OCI-LY7 (cell line): Measurements from ENCODE around the gene GET3. TPM values are rescaled to one million over a fixed set of nuclear protein-coding genes. Genes with fewer than 3 reads are reported as not detected.

Experiments
- BruUV-seq: library from RNA; stranded (reverse); fragments of 400-500 nt; replicated peaks from 2 replicates; lab custom pipeline; 2021; lab: Mats Ljungman, UMichigan
- CTCF ChIA-PET: fragments of 300-600 bp; sonication (Branson Sonifier 250); formaldehyde crosslinking; loops from one replicate; lab custom pipeline; 2022; ENCODE audit warnings: antibody characterized with exemption; ENCODE audit not compliant: unreplicated experiment; lab: Charles Lee
- POLR2A ChIA-PET: fragments of 300-600 bp; sonication (Branson Sonifier 250); formaldehyde crosslinking; loops from one replicate; lab custom pipeline; 2022; ENCODE audit warnings: antibody characterized with exemption; lab: Charles Lee
- DNase-seq: peaks from one replicate; pipeline ENCODE4 v3.0.0-alpha.2; 2015; ENCODE audit warnings: low spot score
- H2AFZ ChIP-seq: fragments of 200-600 bp; sonication (generic), shearing (Covaris generic); 2 replicates; pipeline ENCODE4 v1.6.1; 2014; ENCODE audit warnings: mild to moderate bottlenecking, antibody characterized with exemption, low read length, moderate library complexity
- H3K27ac ChIP-seq: fragments of 200-600 bp; sonication (generic); 2 replicates; pipeline ENCODE4 v1.5.1; 2014; ENCODE audit warnings: mixed run types, low read depth, mild to moderate bottlenecking, moderate library complexity, low read length, inconsistent platforms; ENCODE audit not compliant: poor library complexity, severe bottlenecking
- H3K36me3 ChIP-seq: fragments of 200-600 bp; sonication (generic); 2 replicates; pipeline ENCODE4 v1.6.1; 2014; ENCODE audit warnings: mild to moderate bottlenecking, antibody characterized with exemption, low read length, moderate library complexity, mixed read lengths; ENCODE audit not compliant: insufficient read depth
- H3K4me1 ChIP-seq: fragments of 200-600 bp; sonication (generic); 2 replicates; pipeline ENCODE4 v1.5.1; 2014; ENCODE audit warnings: mild to moderate bottlenecking, low read length; ENCODE audit not compliant: insufficient read depth, poor library complexity, severe bottlenecking
- H3K4me2 ChIP-seq: fragments of 200-600 bp; sonication (generic); 2 replicates; pipeline ENCODE4 v1.6.1; 2014; ENCODE audit warnings: mild to moderate bottlenecking, low read length
- H3K4me3 ChIP-seq: fragments of 200-600 bp; sonication (generic); 2 replicates; pipeline ENCODE4 v1.5.1; 2014; ENCODE audit warnings: mild to moderate bottlenecking, low read depth, low read length; ENCODE audit not compliant: poor library complexity, severe bottlenecking
- H3K79me2 ChIP-seq: fragments of 200-600 bp; sonication (generic); 2 replicates; pipeline ENCODE4 v1.6.1; 2016; ENCODE audit warnings: low read depth, mild to moderate bottlenecking, low read length, moderate library complexity, mixed read lengths; ENCODE audit not compliant: insufficient read depth
- H3K9me2 ChIP-seq: fragments of 200-600 bp; sonication (generic); 2 replicates; pipeline ENCODE4 v1.6.1; 2016; ENCODE audit warnings: mild to moderate bottlenecking, low read length, mixed read lengths; ENCODE audit not compliant: insufficient read depth
- H3K9me3 ChIP-seq: fragments of 200-600 bp; sonication (generic); 2 replicates; pipeline ENCODE4 v1.6.1; 2014; ENCODE audit warnings: mild to moderate bottlenecking, mixed run types, low read length, mixed read lengths
- H4K20me1 ChIP-seq: fragments of 200-600 bp; sonication (generic); 2 replicates; pipeline ENCODE4 v1.6.1; 2014; ENCODE audit warnings: mild to moderate bottlenecking, antibody characterized with exemption, low read length, moderate library complexity, mixed read lengths; ENCODE audit not compliant: insufficient read depth
- EZH2phosphoT487 ChIP-seq: fragments of 200-600 bp; sonication (generic); IDR thresholded peaks from 2 replicates; pipeline ENCODE4 v1.6.1; 2018; ENCODE audit warnings: low read depth, borderline replicate concordance, mild to moderate bottlenecking, mixed run types, antibody characterized with exemption, low read length, moderate library complexity, mixed read lengths
- intact Hi-C: fragments of 100-400 bp; cut with micrococcal nuclease; formaldehyde crosslinking; loops from one replicate; pipeline ENCODE4 v1.10.0; 2022; ENCODE audit not compliant: unreplicated experiment
- total RNA-seq, 2 experiments: library from RNA; depleted of rRNA in 1 of 2; stranded (reverse); fragments of >200 nt in 1 of 2; shearing (Covaris generic) in 1 of 2; gene quantifications; 2 replicates each; pipeline ENCODE4 v1.2.3, GENCODE V29; 2014 to 2022
- TF ChIP-seq, protein P1 (sequence below): fragments of 200-600 bp; sonication (generic); conservative IDR thresholded peaks from 2 replicates; pipeline ENCODE4 v1.5.1; 2014; ENCODE audit warnings: mild to moderate bottlenecking, antibody characterized with exemption, low read length, moderate library complexity, mixed read lengths

GET3 gene
- total RNA-seq, 2 experiments from 2014 or later: 34.3 to 40.5 TPM

GRCh38 chr19:12695096-12695495 lies 42.2 kb upstream of the GET3 start:
- H3K79me2 ChIP-seq: no peaks in the 10 kb centered on the region
- DNase-seq: no peak
- no peak overlapping the region for H3K27ac ChIP-seq
- peak overlapping the region; percentile 88 for H3K4me2 ChIP-seq
- H3K4me3 ChIP-seq: no peak overlapping the region
- peaks cover 13% of the 10 kb centered on the region for H3K4me1 ChIP-seq
- no peaks in the 10 kb centered on the region for H3K9me3 ChIP-seq
- no peaks in the 10 kb centered on the region for H3K9me2 ChIP-seq
- no TSS peak for BruUV-seq
- H2AFZ ChIP-seq: no peak overlapping the region
- H4K20me1 ChIP-seq: no peaks in the 10 kb centered on the region
- ChIA-PET POLR2A (no interaction called here), CTCF (no interaction called here)
- intact Hi-C loops: no loop called here
- peaks cover 29% of the 10 kb centered on the region for H3K36me3 ChIP-seq
- TF ChIP-seq, protein P1, sequence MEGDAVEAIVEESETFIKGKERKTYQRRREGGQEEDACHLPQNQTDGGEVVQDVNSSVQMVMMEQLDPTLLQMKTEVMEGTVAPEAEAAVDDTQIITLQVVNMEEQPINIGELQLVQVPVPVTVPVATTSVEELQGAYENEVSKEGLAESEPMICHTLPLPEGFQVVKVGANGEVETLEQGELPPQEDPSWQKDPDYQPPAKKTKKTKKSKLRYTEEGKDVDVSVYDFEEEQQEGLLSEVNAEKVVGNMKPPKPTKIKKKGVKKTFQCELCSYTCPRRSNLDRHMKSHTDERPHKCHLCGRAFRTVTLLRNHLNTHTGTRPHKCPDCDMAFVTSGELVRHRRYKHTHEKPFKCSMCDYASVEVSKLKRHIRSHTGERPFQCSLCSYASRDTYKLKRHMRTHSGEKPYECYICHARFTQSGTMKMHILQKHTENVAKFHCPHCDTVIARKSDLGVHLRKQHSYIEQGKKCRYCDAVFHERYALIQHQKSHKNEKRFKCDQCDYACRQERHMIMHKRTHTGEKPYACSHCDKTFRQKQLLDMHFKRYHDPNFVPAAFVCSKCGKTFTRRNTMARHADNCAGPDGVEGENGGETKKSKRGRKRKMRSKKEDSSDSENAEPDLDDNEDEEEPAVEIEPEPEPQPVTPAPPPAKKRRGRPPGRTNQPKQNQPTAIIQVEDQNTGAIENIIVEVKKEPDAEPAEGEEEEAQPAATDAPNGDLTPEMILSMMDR: no peak
- TF ChIP-seq EZH2phosphoT487: no peak

GRCh38 chr19:12695514-12695913 lies 41.8 kb upstream of the GET3 start:
- peaks cover 13% of the 10 kb centered on the region for H3K4me1 ChIP-seq
- ChIA-PET POLR2A (interaction anchor here (0.6 kb wide), 1 partner anchor 199 kb away, joined by 3 read pairs; no protein-coding TSS in a partner anchor), CTCF (no interaction called here)
- H3K27ac ChIP-seq: no peak overlapping the region
- H3K4me3 ChIP-seq: peak overlapping the region; percentile 87
- no TSS peak for BruUV-seq
- H3K79me2 ChIP-seq: no peaks in the 10 kb centered on the region
- H2AFZ ChIP-seq: no peak overlapping the region
- no peaks in the 10 kb centered on the region for H4K20me1 ChIP-seq
- peaks cover 32% of the 10 kb centered on the region for H3K36me3 ChIP-seq
- no peaks in the 10 kb centered on the region for H3K9me3 ChIP-seq
- no peak for TF ChIP-seq EZH2phosphoT487
- TF ChIP-seq, protein P1: no peak
- intact Hi-C loops: no loop called here
- no peaks in the 10 kb centered on the region for H3K9me2 ChIP-seq
- H3K4me2 ChIP-seq: peak overlapping the region; percentile 88
- no peak for DNase-seq

GRCh38 chr19:12695997-12696365 lies 41.3 kb upstream of the GET3 start:
- H3K27ac ChIP-seq: no peak overlapping the region
- intact Hi-C loops: no loop called here
- DNase-seq: peak; percentile 18
- no peaks in the 10 kb centered on the region for H3K9me3 ChIP-seq
- peak overlapping the region; percentile 68 for H2AFZ ChIP-seq
- peak overlapping the region; percentile 88 for H3K4me2 ChIP-seq
- H3K9me2 ChIP-seq: no peaks in the 10 kb centered on the region
- POLR2A ChIA-PET: interaction anchor here (0.6 to 1.9 kb wide), 3 partner anchors 15 to 199 kb away, joined by 3 to 5 read pairs (median 4); partner anchors contain the start of genes DHPS and GET3
- peaks cover 37% of the 10 kb centered on the region for H3K36me3 ChIP-seq
- CTCF ChIA-PET: no interaction called here
- H4K20me1 ChIP-seq: no peaks in the 10 kb centered on the region
- BruUV-seq: no TSS peak
- peaks cover 13% of the 10 kb centered on the region for H3K4me1 ChIP-seq
- H3K4me3 ChIP-seq: peak overlapping the region; percentile 87
- TF ChIP-seq EZH2phosphoT487: no peak
- TF ChIP-seq, protein P1: no peak
- no peaks in the 10 kb centered on the region for H3K79me2 ChIP-seq
